Neutrophil (primary cell): ENCODE data around the gene LMBRD1.
A peak's percentile ranks its signal among the peaks of the same experiment; 100 is the strongest.

Source experiments
- H3K27ac ChIP-seq: fragments of 200-600 bp; sonication (generic); 2 replicates; pipeline ENCODE4 v1.5.1; 2016; ENCODE audit warnings: mild to moderate bottlenecking, moderate library complexity
- H3K27me3 ChIP-seq: fragments of 200-600 bp; sonication (generic); 2 replicates; pipeline ENCODE4 v1.6.0; 2016; ENCODE audit warnings: mild to moderate bottlenecking
- H3K36me3 ChIP-seq: fragments of 200-600 bp; sonication (generic); 2 replicates; pipeline ENCODE4 v1.5.1; 2017
- H3K4me1 ChIP-seq, 2 experiments: fragments of 200-600 bp in 1 of 2; sonication (generic) in 1 of 2; 1 replicate in 1 of 2; 2 replicates in 1 of 2; pipeline versions ENCODE4 v1.5.1 to v1.6.1; 2013 to 2016; ENCODE audit warnings: low read depth in 1 of 2, low read length in 1 of 2, mild to moderate bottlenecking in 1 of 2, moderate library complexity in 1 of 2; ENCODE audit not compliant: control insufficient read depth in 1 of 2, insufficient read depth in 1 of 2
- H3K4me3 ChIP-seq, 2 experiments: fragments of 200-600 bp in 1 of 2; sonication (generic) in 1 of 2; 1 replicate in 1 of 2; 2 replicates in 1 of 2; pipeline ENCODE4 v1.5.1; 2013 to 2016; ENCODE audit warnings: low read depth in 1 of 2, low read length in 1 of 2, mild to moderate bottlenecking in 1 of 2, moderate library complexity in 1 of 2
- H3K9me3 ChIP-seq: fragments of 200-600 bp; sonication (generic); 2 replicates; pipeline ENCODE4 v1.5.1; 2016
- CTCF ChIP-seq: fragments of 200-600 bp; sonication (generic); IDR thresholded peaks from 2 replicates; pipeline ENCODE4 v1.5.1; 2016; ENCODE audit warnings: antibody characterized with exemption

LMBRD1 gene

GRCh38 chr6:69819138-69819537, 22.3 kb upstream of the LMBRD1 start:
- no peaks in the 10 kb centered on the region for H3K27me3 ChIP-seq
- peaks cover 6 to 16% of the 10 kb centered on the region in 2 experiments for H3K4me1 ChIP-seq
- no peaks in the 10 kb centered on the region for H3K9me3 ChIP-seq
- no peak overlapping the region for H3K27ac ChIP-seq
- TF ChIP-seq CTCF, result no peak
- no peak overlapping the region for H3K4me3 ChIP-seq
- no peaks in the 10 kb centered on the region for H3K36me3 ChIP-seq

- H3K36me3 ChIP-seq, result no peaks in the 10 kb centered on the region
- TF ChIP-seq CTCF, result no peak
- no peak overlapping the region for H3K27ac ChIP-seq
These were observed 21.6 kb upstream of the LMBRD1 start for GRCh38 chr6:69818223-69818930.

GRCh38 chr6:69817358-69817757, 20.5 kb upstream of the LMBRD1 start:
- H3K4me1 ChIP-seq, result peaks cover 22 to 34% of the 10 kb centered on the region in 2 experiments
- no peaks in the 10 kb centered on the region for H3K36me3 ChIP-seq
- no peak for TF ChIP-seq CTCF
- H3K4me3 ChIP-seq, result no peak overlapping the region
- no peaks in the 10 kb centered on the region for H3K9me3 ChIP-seq
- no peak overlapping the region for H3K27ac ChIP-seq
- no peaks in the 10 kb centered on the region for H3K27me3 ChIP-seq

More at GRCh38 chr6:69818223-69818930, 21.6 kb upstream of the LMBRD1 start:
- Histone ChIP-seq H3K4me1 (peaks cover 14 to 24% of the 10 kb centered on the region in 2 experiments), H3K4me3 (no peak overlapping the region), H3K27me3 (no peaks in the 10 kb centered on the region), H3K9me3 (no peaks in the 10 kb centered on the region)

GRCh38 chr6:69816569-69816968, 19.8 kb upstream of the LMBRD1 start:
- Histone ChIP-seq H3K4me1 (peaks cover 22 to 41% of the 10 kb centered on the region in 2 experiments), H3K9me3 (no peaks in the 10 kb centered on the region), H3K27me3 (no peaks in the 10 kb centered on the region), H3K4me3 (no peak overlapping the region), H3K36me3 (no peaks in the 10 kb centered on the region), H3K27ac (peak overlapping the region; percentile 53)
- TF ChIP-seq CTCF, result no peak

- Histone ChIP-seq H3K27ac (peak overlapping the region; percentile 7), H3K4me3 (no peak overlapping the region)
These were observed 19.2 kb upstream of the LMBRD1 start for GRCh38 chr6:69816026-69816425.

More at GRCh38 chr6:69816026-69816425, 19.2 kb upstream of the LMBRD1 start:
- TF ChIP-seq CTCF, result no peak
- Histone ChIP-seq H3K27me3 (no peaks in the 10 kb centered on the region), H3K4me1 (peaks cover 22 to 41% of the 10 kb centered on the region in 2 experiments), H3K36me3 (no peaks in the 10 kb centered on the region), H3K9me3 (no peaks in the 10 kb centered on the region)
